GM19452 (cell line): ENCODE data around the gene CKMT1B.
A peak's percentile ranks its signal among the peaks of the same experiment; 100 is the strongest.
"Not testable (repeated sequence)": the region's sequence is repeated elsewhere in the genome, so short reads cannot be mapped to it uniquely, and the experiment has no call there.

Experiments
- ATAC-seq: cut with Tn5 transposase; IDR thresholded peaks from one replicate; pipeline ENCODE4 v1.9.1; 2021; ENCODE audit not compliant: unreplicated experiment

CKMT1B gene

DNA sequence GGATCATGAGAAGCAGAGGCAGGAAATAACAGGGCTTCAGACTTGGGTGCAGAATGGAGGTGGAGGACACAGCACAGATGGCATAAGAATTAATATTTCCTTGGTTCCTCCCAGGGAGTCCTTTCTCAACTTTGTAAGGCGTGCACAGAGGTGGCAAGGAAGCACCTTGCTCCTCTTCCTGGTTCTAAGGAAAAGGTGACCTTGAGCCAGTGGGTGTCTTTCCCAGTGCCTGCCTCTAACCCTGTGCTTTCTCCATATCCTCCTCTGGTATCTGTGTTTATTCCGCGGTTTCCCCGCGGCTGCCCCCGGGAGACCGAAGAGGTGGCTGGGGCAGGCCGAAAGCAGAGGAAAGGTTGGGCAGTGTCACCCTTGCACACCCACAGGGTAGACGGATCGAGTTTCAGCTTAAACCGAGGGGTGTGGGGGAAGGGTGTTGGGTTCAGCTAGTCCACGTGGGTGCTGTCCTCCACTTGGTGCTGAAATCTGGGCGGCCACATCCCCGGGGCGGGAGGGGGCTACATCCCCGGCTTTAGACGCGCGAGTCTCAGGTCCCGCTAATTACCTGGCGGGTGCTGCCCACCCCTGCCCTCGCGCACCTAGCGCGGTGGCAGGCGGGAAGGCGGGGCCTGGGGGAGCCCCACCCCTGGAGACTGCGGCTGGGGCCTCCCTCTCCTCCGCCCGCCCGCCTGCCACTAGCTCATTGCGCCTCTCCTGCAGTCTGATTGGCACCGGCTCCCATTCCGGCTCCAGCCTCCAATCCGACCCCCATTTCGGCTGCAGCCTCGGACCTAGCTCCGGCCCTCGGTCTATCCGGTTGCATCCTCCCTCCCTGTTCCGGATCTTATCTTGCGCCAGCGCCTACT lies at the start of gene CKMT1B:
Gene CKMT1B, plus strand, starts transcription at position 700 of the 863 bp plus-strand sequence. CDS start 192 bp downstream, outside the sequence.
- ATAC-seq, result not testable (repeated sequence)

DNA sequence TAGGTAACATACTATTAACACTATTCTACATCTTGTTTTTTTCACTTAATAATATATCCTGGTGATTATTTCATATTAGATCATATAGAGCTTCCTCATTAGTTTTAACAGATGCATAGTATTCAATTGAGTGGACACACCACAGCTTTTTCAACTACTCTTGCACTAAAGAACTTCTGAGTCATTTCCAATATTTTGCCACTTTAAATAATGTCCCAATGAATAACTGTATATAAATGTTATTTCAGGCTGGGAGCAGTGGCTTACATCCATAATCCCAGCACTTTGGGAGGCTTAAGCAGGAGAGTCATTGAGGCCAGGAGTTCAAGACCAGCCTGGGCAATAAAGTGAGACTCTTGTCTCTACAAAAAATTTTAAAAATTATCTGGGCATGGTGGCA lies 49.6 kb upstream of the CKMT1B start:
- no peak for ATAC-seq

DNA sequence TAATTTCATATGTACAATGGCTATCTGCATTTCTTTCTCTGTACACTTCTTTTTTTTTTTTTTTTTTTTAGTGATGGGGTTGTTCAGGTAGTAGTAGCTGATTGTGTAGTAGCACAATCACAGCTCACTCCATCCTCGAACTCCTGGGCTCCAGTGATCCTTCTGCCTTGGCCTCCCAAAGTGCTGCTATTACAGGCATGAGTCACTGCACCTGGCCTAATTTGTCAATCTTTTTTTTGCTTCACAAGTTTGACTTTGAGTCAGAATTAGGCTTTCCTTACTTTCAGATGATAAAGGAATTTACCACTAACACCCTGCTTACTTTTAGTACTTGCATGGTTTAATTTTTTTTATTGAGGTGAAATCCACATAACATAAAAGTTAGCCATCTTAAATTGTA lies 48.4 kb upstream of the CKMT1B start:
- ATAC-seq, result no peak

DNA sequence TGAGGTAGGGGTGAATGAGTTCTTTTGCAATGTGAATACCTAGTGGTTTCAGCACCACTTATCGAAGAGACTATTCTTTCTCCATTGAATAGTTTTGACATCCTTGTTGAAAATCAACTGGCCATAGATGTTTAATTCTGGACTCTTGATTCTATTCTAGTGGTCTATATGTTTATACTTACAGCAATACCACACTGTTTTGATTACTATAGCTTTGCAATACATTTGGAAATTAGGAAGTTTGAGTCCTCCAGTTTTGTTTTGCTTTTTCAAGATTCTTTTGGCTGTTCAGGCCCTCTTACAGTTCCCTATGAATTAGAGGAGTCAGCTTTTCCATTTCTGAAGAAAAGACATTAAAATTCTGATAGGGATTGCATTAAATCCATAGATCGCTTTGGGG lies 46.3 kb upstream of the CKMT1B start:
- no peak for ATAC-seq

DNA sequence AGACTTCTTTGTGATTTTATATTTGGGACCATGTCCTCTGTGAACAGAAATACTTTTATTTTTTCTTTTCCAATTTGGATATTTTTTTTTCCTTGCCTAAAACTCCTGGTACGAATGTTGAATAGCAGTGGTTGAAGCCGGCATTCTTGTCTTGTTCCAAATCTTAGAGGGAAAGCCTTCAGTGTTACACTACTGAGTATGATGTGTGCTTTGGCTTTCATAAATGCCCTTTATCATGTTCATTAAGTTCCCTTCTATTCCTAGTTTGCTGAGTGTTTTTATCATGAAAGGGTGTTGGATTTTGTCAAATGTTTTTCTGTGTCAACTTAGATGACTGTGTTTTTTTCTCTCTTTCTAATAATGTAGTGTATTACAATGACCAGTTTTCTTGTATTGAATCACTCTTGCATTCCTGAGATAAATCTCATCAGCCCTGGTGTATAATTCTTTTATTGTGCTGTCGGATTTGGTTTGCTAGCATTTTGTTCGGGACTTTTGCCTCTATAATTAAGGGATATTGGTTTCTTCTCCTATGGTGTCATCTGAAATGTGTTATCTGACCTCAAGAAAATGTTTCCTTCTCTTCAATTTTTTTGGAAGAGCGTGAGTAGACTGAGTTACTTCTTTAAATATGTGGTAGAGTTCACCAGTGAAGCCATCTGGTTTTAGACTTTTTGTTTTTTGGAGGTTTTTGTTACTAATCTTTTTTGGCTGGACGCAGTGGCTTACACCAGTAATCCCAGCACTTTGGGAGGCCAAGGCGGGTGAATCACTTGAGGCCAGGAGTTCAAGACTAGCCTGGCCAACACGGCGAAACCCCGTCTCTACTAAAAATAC lies 43.1 kb upstream of the CKMT1B start:
- ATAC-seq, result no peak

DNA sequence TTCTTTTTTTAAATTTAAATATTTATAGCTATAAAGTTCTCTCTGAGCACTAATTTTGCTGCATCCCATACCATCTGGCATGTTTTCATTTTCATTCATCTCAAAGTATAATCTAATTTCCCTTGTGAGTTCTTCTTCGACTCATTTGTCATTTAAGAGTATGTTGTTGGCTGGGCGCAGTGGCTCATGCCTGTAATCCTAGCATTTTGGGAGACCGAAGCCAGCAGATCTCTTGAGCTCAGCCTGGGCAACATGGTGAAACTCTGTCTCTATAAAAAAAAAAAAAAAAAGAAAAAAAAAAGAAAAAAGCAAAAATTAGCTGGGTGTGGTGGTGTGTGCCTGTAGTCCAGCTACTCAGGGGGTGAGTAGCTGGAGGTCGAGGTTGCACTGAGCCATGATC lies 41.6 kb upstream of the CKMT1B start:
- ATAC-seq, result no peak

DNA sequence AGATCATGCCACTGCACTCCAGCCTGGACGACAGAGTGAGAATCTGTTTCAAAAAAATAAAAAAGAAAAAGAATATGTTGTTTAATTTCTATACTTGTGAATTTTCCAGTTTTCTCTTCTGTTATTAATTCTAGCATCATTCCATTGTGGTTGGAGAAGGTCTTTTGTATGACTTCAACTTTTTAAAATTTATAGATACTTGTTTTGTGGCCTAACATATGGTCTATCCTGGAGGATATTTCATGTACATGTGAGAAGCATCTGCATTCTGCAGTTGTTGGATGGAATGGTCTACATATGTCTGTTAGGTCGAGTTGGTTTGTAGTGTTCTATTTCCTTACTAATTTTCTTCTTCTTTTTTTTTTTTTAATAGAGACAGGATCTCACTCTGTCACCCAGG lies 40.8 kb upstream of the CKMT1B start:
- no peak for ATAC-seq

DNA sequence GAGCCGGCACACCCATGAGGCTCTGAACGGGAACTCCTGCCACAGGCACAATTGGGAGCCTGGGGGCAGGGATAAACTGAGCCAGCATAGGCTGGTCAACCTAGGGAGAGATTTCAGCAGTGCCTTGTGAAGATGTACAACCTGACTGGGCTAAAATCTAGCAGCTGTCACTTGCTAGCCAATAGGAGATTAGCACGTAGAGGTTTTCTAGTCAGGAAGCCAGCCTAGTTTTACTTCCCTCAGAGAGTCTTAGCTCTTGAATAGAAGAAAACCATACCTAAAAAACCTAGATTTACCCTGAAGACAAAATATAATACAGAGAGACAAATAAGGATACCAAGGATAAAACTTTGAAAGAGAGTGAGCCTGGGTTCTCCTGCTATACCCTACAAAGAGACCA lies 31.1 kb upstream of the CKMT1B start:
- not testable (repeated sequence) for ATAC-seq

DNA sequence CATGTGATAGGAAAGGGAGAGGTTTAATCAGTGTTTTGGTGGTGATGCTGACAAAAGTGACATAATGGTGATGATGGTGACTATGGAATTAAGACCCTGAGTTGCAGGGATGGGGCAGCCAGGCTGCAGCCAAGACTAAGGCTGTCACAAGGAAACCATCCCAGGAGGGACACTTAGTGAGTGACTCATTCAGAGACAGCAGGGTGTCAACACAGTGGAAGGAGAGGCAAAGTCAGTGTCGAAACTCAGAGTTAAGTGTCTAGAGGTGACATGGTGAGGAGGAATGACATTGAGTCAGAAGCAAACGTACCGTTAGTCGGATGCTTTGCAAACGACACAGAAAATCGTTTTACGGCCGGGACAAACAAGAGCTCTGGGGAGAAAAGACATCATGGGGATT lies 30.0 kb upstream of the CKMT1B start:
- not testable (repeated sequence) for ATAC-seq

DNA sequence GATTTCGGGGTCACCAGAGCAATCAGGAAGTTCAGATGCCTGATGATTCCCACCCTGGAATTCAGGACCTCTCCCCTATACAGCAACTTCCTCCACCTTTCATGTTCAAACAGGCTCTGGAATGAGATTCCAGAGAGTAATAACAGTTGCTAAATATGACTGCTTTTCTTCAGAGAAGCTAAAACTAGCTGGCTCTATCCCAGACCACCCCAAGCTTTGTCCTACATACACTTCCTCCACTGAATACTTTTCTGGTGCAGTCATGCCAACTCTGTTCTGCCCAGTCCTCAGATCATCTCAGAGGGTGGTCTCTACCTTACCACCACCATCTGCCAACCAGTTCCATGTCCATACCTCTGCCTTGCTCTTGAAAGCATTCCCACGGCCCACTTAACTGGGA lies 27.2 kb upstream of the CKMT1B start:
- not testable (repeated sequence) for ATAC-seq

DNA sequence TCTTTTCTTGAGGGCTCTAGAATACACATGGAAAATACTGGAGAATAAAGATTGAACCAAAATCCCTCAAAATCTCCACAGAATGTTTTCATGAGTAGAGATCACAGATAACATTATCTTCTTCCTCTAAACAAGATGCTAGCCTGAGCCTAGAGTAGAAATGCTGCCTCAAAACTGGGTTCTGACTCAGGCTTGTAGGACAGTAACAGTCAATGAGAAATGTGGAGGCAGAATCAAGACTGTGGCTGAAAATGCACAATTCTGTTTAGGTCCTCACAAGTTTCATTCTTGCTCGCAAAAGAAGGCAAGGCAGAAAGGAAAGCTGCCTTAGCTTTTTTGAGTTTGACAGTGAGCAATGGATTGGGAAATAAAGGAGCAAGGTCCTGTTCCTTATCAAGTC lies 19.2 kb upstream of the CKMT1B start:
- ATAC-seq, result not testable (repeated sequence)

DNA sequence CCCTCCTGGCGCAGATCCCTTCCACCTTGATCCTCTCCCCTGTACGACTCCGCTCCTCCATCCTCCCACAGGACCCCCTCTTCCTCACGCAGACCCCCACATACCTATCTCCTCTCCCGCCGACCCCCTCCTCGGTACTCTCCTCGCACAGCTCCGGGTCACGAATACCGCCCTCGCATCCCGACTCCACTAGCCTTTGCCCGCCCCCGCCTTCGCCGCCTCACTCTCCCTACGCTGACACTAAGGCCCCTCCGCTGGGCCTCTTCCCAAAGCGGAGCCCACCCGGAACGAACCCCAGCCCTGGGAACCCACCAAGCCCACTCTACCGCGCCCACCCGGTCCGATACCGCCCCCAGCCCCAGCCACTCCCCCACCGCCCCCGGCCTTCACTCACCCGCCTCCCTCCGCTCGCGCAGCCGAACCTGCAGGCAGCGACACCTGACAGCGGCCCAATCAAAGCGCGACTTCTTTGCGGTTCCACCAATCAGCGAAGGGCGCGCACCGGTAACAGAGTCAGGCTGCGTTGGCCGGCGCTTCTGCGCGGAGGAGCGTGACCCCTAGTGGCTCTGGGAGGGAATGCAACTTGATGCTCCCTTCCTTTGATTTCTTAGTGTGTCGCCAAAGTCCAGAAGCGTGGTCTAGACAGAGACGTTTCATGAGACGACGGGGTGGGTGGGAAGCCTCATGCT lies 3.9 kb upstream of the CKMT1B start, which contains the start of gene PPIP5K1:
Gene PPIP5K1, minus strand, starts transcription at position 431 of the 689 bp plus-strand sequence. CDS start 5,704 bp downstream, outside the sequence.
- ATAC-seq, result peak; percentile 98

DNA sequence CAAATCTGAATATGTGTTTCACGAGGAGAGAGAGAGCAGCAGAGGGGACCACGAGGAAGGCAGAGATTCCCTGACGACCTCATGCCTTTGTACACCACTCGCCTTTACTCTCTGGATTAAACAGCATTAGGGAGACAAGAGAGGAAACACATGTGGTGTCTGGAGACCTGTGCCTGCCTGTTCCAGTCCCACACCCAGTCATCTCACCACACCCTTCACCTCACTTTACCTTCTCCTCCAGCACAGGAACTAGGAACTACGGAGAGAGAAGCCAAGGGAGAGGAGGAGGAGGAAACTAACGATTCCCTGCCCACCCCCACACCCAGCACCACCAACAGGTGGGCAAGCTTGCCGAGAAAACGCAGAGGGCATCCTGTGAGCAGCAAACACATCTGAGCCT lies 986 bp upstream of the CKMT1B start:
- not testable (repeated sequence) for ATAC-seq

DNA sequence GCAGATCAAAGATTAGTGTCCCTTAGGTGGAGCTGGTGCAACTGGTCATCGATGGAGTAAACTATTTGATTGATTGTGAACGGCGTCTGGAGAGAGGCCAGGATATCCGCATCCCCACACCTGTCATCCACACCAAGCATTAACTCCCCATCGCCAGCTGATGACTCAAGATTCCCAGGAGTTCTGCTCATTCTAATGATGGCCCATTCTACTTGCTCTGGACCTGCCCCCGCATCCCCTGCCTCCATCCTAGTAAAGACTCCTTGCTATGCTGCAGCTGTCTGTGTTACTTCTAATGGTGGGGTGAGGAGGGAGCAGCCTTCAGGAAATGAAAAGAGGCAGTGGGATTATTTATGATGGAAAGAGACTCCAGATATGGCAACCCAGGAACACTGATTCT lies 5.3 kb downstream of the CKMT1B start:
- not testable (repeated sequence) for ATAC-seq

DNA sequence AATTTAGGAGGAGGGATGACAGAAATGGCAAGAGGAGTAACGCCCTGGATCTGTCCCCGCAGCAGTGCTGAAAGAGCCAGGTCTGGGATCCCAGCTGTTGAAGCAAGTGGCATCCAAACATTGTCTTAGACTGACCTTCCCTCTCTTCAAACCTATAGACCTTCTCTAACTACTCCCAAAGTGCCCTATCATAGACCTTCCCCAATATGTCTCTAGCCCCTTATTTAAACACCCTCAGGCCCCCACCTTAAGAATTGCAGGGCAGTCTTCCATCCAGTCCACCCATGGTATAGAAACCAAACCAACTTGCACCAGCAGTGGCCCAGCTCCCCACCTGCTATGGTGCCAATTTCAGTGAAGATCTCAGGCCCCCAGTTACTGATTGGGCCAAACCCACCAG lies 6.4 kb downstream of the CKMT1B start:
- not testable (repeated sequence) for ATAC-seq

DNA sequence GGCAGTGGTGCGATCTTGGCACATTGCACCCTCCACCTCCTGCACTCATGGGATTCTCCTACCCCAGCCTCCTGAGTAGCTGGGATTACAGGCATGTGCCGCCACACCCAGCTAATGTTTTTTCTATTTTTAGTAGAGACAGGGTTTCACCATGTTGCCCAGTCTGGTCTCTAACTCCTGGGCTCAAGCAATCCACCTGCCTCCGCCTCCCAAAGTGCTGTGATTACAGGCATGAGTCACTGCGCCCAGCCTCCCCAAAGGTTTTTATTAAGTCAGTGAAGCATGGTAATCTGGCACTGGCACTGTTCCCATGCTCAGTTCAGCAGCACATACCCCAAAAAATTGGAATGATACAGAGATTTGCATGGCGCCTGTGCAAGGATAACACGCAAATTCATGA lies 8.4 kb downstream of the CKMT1B start:
- ATAC-seq, result not testable (repeated sequence)

DNA sequence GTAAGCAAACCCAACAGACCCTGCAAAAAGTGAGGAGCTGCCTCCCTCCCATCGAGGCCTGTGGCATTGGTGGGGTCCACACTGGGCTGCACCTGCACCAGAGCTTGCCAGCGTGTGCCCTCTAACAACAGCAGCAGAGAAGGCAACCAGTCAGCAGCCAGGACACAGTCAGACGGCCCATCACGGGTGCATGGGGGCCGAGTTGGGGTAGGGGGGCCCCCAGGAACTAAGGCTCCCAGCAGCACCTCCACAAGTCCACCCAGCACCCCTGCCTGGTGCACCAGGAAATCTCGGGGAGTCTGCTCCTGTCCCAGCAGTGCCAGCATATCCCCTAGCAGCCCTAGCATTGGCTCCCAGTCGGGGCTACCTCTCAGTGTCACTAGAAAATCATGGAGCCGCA lies 23.9 kb downstream of the CKMT1B start:
- not testable (repeated sequence) for ATAC-seq

DNA sequence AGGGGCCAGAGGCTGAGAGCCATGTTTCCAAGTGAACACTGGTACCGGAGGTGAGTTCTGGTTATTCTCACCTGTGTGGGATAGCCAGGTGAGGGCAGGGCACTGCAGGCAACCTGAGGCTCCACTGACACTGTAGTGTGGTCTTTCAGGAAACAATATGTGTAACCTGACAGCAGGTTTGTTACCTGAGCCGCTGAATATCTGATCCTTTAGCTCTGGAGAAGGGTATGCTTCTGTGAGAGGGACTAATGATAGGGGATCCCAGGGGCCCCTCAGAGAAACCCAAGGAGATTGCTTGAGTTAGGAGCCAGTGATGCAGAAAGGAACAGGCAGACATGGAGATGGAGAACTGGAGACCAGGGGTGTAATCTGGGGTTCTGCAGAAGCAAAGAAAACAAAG lies 24.9 kb downstream of the CKMT1B start, which contains the start of gene STRC:
Gene STRC, minus strand, starts transcription at position 101 of the 400 bp plus-strand sequence. Its CDS starts 78 bp downstream, at position 23.
- ATAC-seq, result not testable (repeated sequence)

DNA sequence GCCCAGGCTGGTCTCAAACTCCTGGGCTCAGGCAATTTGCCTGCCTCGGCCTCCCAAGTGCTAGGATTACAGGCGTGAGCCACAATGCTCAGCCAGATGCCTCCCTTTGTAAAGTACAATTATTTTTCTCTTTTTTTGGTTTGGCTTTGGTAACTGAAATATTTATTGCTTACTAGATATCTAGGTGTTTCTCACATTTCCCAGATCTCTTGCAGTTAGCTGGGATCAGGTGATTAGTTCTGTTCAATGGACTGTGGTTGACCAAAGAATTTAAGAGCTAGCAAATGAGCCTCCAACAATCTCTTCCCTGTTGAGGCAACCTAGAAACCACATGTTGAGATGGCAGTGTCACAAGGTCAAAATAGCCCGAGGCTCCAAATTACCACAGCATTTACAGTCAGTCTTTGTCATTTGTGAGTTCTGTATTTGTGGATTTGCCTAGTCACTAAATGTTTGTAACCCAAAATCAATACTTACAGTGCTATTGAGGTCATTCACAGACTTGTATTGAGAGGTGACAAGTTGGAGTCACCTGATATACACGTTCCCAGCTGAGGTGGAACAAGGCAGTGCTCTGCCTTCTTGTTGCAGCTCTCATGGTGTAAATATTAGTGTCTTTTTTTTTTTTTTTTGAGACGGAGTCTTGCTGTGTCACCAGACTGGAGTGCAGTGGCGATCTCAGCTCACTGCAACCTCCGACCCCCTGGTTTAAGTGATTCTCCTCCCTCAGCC lies 28.4 kb downstream of the CKMT1B start:
- ATAC-seq, result not testable (repeated sequence)

DNA sequence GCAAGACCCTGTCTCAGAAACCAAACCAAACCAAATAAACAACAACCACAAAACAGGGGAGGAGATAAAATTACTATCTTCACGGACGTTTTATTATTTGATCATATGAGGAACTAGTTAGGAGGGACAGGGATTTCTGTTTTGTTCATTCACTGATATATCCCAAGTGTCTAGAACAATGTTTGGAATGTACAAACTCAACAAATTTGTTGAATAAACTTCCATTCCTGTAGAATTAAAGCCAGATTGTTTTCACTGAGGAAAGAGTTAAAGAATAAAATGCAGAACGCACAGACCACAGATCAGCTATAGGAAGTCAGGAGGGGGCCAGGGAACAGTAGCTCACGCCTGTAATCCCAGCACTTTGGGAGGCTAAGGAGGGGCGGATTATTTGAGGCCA lies 31.3 kb downstream of the CKMT1B start:
- ATAC-seq, result no peak
